ENCODE results near the gene ASXL2.

The ASXL2 gene

GRCh38 chr2:25822190-25823117 lies 55.8 kb downstream of the ASXL2 start:
- Histone ChIP-seq H3K4me1 (ENCODE audit: control insufficient read depth in 1 of 2, insufficient read depth in 2 of 2, low read length in 2 of 2) (no peaks in the 10 kb centered on the region), H3K4me3 (ENCODE audit: low read depth in 1 of 2, low read length in 2 of 2) (peak overlapping the region in 1 of 2 donors; percentile 43), H3K9me3 (ENCODE audit: control insufficient read depth in 1 of 2, low read length in 2 of 2) (no peaks in the 10 kb centered on the region), H3K9ac (ENCODE audit: low read depth in 1 of 2, low read length in 2 of 2) (peak overlapping the region in 1 of 2 donors; percentile 13), H3K27ac (ENCODE audit: low read depth, low read length) (no peak overlapping the region), H3K36me3 (ENCODE audit: control insufficient read depth in 1 of 2, insufficient read depth in 2 of 2, low read length in 2 of 2) (no peaks in the 10 kb centered on the region), H3K27me3 (ENCODE audit: control insufficient read depth in 1 of 2, insufficient read depth in 2 of 2, low read length in 2 of 2) (no peaks in the 10 kb centered on the region)

- Histone ChIP-seq H3K9ac (ENCODE audit: low read depth in 1 of 2, low read length in 2 of 2) (no peak overlapping the region), H3K4me3 (ENCODE audit: low read depth in 1 of 2, low read length in 2 of 2) (no peak overlapping the region), H3K36me3 (ENCODE audit: control insufficient read depth in 1 of 2, insufficient read depth in 2 of 2, low read length in 2 of 2) (no peaks in the 10 kb centered on the region), H3K9me3 (ENCODE audit: control insufficient read depth in 1 of 2, low read length in 2 of 2) (no peaks in the 10 kb centered on the region), H3K27me3 (ENCODE audit: control insufficient read depth in 1 of 2, insufficient read depth in 2 of 2, low read length in 2 of 2) (no peaks in the 10 kb centered on the region), H3K4me1 (ENCODE audit: control insufficient read depth in 1 of 2, insufficient read depth in 2 of 2, low read length in 2 of 2) (no peaks in the 10 kb centered on the region), H3K27ac (ENCODE audit: low read depth, low read length) (no peak overlapping the region)
Measured at GRCh38 chr2:25821225-25822056, 56.8 kb downstream of the ASXL2 start.

- Histone ChIP-seq H3K9ac (ENCODE audit: low read depth in 1 of 2, low read length in 2 of 2) (no peak overlapping the region), H3K4me1 (ENCODE audit: control insufficient read depth in 1 of 2, insufficient read depth in 2 of 2, low read length in 2 of 2) (no peaks in the 10 kb centered on the region), H3K27ac (ENCODE audit: low read depth, low read length) (no peak overlapping the region), H3K9me3 (ENCODE audit: control insufficient read depth in 1 of 2, low read length in 2 of 2) (no peaks in the 10 kb centered on the region), H3K4me3 (ENCODE audit: low read depth in 1 of 2, low read length in 2 of 2) (no peak overlapping the region), H3K27me3 (ENCODE audit: control insufficient read depth in 1 of 2, insufficient read depth in 2 of 2, low read length in 2 of 2) (no peaks in the 10 kb centered on the region), H3K36me3 (ENCODE audit: control insufficient read depth in 1 of 2, insufficient read depth in 2 of 2, low read length in 2 of 2) (peaks cover 0 to 4% of the 10 kb centered on the region in 2 donors)
Measured at GRCh38 chr2:25819597-25820039, 58.7 kb downstream of the ASXL2 start.

GRCh38 chr2:25817630-25818029 lies 60.7 kb downstream of the ASXL2 start:
- no peaks in the 10 kb centered on the region for H3K9me3 ChIP-seq (ENCODE audit: control insufficient read depth in 1 of 2, low read length in 2 of 2)
- H3K27ac ChIP-seq (ENCODE audit: low read depth, low read length) = no peak overlapping the region
- no peaks in the 10 kb centered on the region for H3K4me1 ChIP-seq (ENCODE audit: control insufficient read depth in 1 of 2, insufficient read depth in 2 of 2, low read length in 2 of 2)
- H3K36me3 ChIP-seq (ENCODE audit: control insufficient read depth in 1 of 2, insufficient read depth in 2 of 2, low read length in 2 of 2) = peaks cover 0 to 4% of the 10 kb centered on the region in 2 donors
- no peak overlapping the region for H3K4me3 ChIP-seq (ENCODE audit: low read depth in 1 of 2, low read length in 2 of 2)
- no peak overlapping the region for H3K9ac ChIP-seq (ENCODE audit: low read depth in 1 of 2, low read length in 2 of 2)
- H3K27me3 ChIP-seq (ENCODE audit: control insufficient read depth in 1 of 2, insufficient read depth in 2 of 2, low read length in 2 of 2) = no peaks in the 10 kb centered on the region

GRCh38 chr2:25817006-25817405 lies 61.3 kb downstream of the ASXL2 start:
- H3K27ac ChIP-seq (ENCODE audit: low read depth, low read length) = no peak overlapping the region
- peaks cover 0 to 4% of the 10 kb centered on the region in 2 donors for H3K36me3 ChIP-seq (ENCODE audit: control insufficient read depth in 1 of 2, insufficient read depth in 2 of 2, low read length in 2 of 2)
- H3K4me1 ChIP-seq (ENCODE audit: control insufficient read depth in 1 of 2, insufficient read depth in 2 of 2, low read length in 2 of 2) = no peaks in the 10 kb centered on the region
- H3K9me3 ChIP-seq (ENCODE audit: control insufficient read depth in 1 of 2, low read length in 2 of 2) = no peaks in the 10 kb centered on the region
- H3K4me3 ChIP-seq (ENCODE audit: low read depth in 1 of 2, low read length in 2 of 2) = no peak overlapping the region
- no peak overlapping the region for H3K9ac ChIP-seq (ENCODE audit: low read depth in 1 of 2, low read length in 2 of 2)
- H3K27me3 ChIP-seq (ENCODE audit: control insufficient read depth in 1 of 2, insufficient read depth in 2 of 2, low read length in 2 of 2) = no peaks in the 10 kb centered on the region

- H3K9me3 ChIP-seq (ENCODE audit: control insufficient read depth in 1 of 2, low read length in 2 of 2) = no peaks in the 10 kb centered on the region
- no peak overlapping the region for H3K9ac ChIP-seq (ENCODE audit: low read depth in 1 of 2, low read length in 2 of 2)
- H3K36me3 ChIP-seq (ENCODE audit: control insufficient read depth in 1 of 2, insufficient read depth in 2 of 2, low read length in 2 of 2) = peaks cover 0 to 4% of the 10 kb centered on the region in 2 donors
- H3K4me3 ChIP-seq (ENCODE audit: low read depth in 1 of 2, low read length in 2 of 2) = no peak overlapping the region
- no peaks in the 10 kb centered on the region for H3K4me1 ChIP-seq (ENCODE audit: control insufficient read depth in 1 of 2, insufficient read depth in 2 of 2, low read length in 2 of 2)
- no peaks in the 10 kb centered on the region for H3K27me3 ChIP-seq (ENCODE audit: control insufficient read depth in 1 of 2, insufficient read depth in 2 of 2, low read length in 2 of 2)
- no peak overlapping the region for H3K27ac ChIP-seq (ENCODE audit: low read depth, low read length)
Measured at GRCh38 chr2:25816249-25816648, 62.0 kb downstream of the ASXL2 start.

- Histone ChIP-seq H3K27ac (ENCODE audit: low read depth, low read length) (no peak overlapping the region), H3K9me3 (ENCODE audit: control insufficient read depth in 1 of 2, low read length in 2 of 2) (no peaks in the 10 kb centered on the region), H3K36me3 (ENCODE audit: control insufficient read depth in 1 of 2, insufficient read depth in 2 of 2, low read length in 2 of 2) (peaks cover 0 to 10% of the 10 kb centered on the region in 2 donors), H3K4me1 (ENCODE audit: control insufficient read depth in 1 of 2, insufficient read depth in 2 of 2, low read length in 2 of 2) (no peaks in the 10 kb centered on the region), H3K4me3 (ENCODE audit: low read depth in 1 of 2, low read length in 2 of 2) (no peak overlapping the region), H3K9ac (ENCODE audit: low read depth in 1 of 2, low read length in 2 of 2) (no peak overlapping the region), H3K27me3 (ENCODE audit: control insufficient read depth in 1 of 2, insufficient read depth in 2 of 2, low read length in 2 of 2) (no peaks in the 10 kb centered on the region)
Measured at GRCh38 chr2:25814681-25815080, 63.6 kb downstream of the ASXL2 start.

GRCh38 chr2:25810428-25810827 lies 67.9 kb downstream of the ASXL2 start:
- H3K9ac ChIP-seq (ENCODE audit: low read depth in 1 of 2, low read length in 2 of 2) = no peak overlapping the region
- H3K27ac ChIP-seq (ENCODE audit: low read depth, low read length) = no peak overlapping the region
- no peaks in the 10 kb centered on the region for H3K4me1 ChIP-seq (ENCODE audit: control insufficient read depth in 1 of 2, insufficient read depth in 2 of 2, low read length in 2 of 2)
- no peak overlapping the region for H3K4me3 ChIP-seq (ENCODE audit: low read depth in 1 of 2, low read length in 2 of 2)
- H3K9me3 ChIP-seq (ENCODE audit: control insufficient read depth in 1 of 2, low read length in 2 of 2) = no peaks in the 10 kb centered on the region
- H3K36me3 ChIP-seq (ENCODE audit: control insufficient read depth in 1 of 2, insufficient read depth in 2 of 2, low read length in 2 of 2) = peaks cover 0 to 9% of the 10 kb centered on the region in 2 donors
- no peaks in the 10 kb centered on the region for H3K27me3 ChIP-seq (ENCODE audit: control insufficient read depth in 1 of 2, insufficient read depth in 2 of 2, low read length in 2 of 2)

GRCh38 chr2:25809646-25810045 lies 68.6 kb downstream of the ASXL2 start:
- Histone ChIP-seq H3K4me1 (ENCODE audit: control insufficient read depth in 1 of 2, insufficient read depth in 2 of 2, low read length in 2 of 2) (no peaks in the 10 kb centered on the region), H3K9ac (ENCODE audit: low read depth in 1 of 2, low read length in 2 of 2) (no peak overlapping the region), H3K27me3 (ENCODE audit: control insufficient read depth in 1 of 2, insufficient read depth in 2 of 2, low read length in 2 of 2) (no peaks in the 10 kb centered on the region), H3K27ac (ENCODE audit: low read depth, low read length) (no peak overlapping the region), H3K36me3 (ENCODE audit: control insufficient read depth in 1 of 2, insufficient read depth in 2 of 2, low read length in 2 of 2) (peaks cover 0 to 13% of the 10 kb centered on the region in 2 donors), H3K4me3 (ENCODE audit: low read depth in 1 of 2, low read length in 2 of 2) (no peak overlapping the region), H3K9me3 (ENCODE audit: control insufficient read depth in 1 of 2, low read length in 2 of 2) (no peaks in the 10 kb centered on the region)

GRCh38 chr2:25808006-25808383 lies 70.3 kb downstream of the ASXL2 start:
- no peak overlapping the region for H3K4me3 ChIP-seq (ENCODE audit: low read depth in 1 of 2, low read length in 2 of 2)
- H3K27ac ChIP-seq (ENCODE audit: low read depth, low read length) = no peak overlapping the region
- H3K9me3 ChIP-seq (ENCODE audit: control insufficient read depth in 1 of 2, low read length in 2 of 2) = no peaks in the 10 kb centered on the region
- no peaks in the 10 kb centered on the region for H3K27me3 ChIP-seq (ENCODE audit: control insufficient read depth in 1 of 2, insufficient read depth in 2 of 2, low read length in 2 of 2)
- peaks cover 11 to 26% of the 10 kb centered on the region in 2 donors for H3K36me3 ChIP-seq (ENCODE audit: control insufficient read depth in 1 of 2, insufficient read depth in 2 of 2, low read length in 2 of 2)
- no peak overlapping the region for H3K9ac ChIP-seq (ENCODE audit: low read depth in 1 of 2, low read length in 2 of 2)
- H3K4me1 ChIP-seq (ENCODE audit: control insufficient read depth in 1 of 2, insufficient read depth in 2 of 2, low read length in 2 of 2) = no peaks in the 10 kb centered on the region
